GM12878 (cell line): ENCODE measurements around the gene MCF2L2. TPM values are rescaled to one million over a fixed set of nuclear protein-coding genes. Genes with fewer than 3 reads are reported as not detected.
A peak's percentile ranks its signal among the peaks of the same experiment; 100 is the strongest.

ENCODE experiments used
- CBFB ChIP-seq: IDR thresholded peaks from 2 replicates; pipeline ENCODE4 v1.6.1; 2016; ENCODE audit warnings: antibody characterized with exemption, low read depth
- FOS ChIP-seq: IDR thresholded peaks from 3 replicates; pipeline ENCODE4 v1.6.1; 2011; ENCODE audit warnings: borderline replicate concordance; ENCODE audit not compliant: insufficient read length; ENCODE audit errors: extremely low read depth
- GATAD2B ChIP-seq: fragments of 450-650 bp; conservative IDR thresholded peaks from 2 replicates; pipeline ENCODE4 v1.6.1; 2017; ENCODE audit warnings: low read depth, mild to moderate bottlenecking, moderate library complexity
- NFIC ChIP-seq: IDR thresholded peaks from 2 replicates; pipeline ENCODE4 v1.6.1; 2012; ENCODE audit warnings: low read depth, mild to moderate bottlenecking, inconsistent platforms, low read length, moderate library complexity
- NFYA ChIP-seq: IDR thresholded peaks from 2 replicates; pipeline ENCODE4 v1.6.1; 2011; ENCODE audit warnings: low read depth, mild to moderate bottlenecking, low read length, improper control_type of control experiment, borderline replicate concordance
- RAD51 ChIP-seq: fragments of 450-650 bp; IDR thresholded peaks from 2 replicates; pipeline ENCODE4 v1.6.1; 2016; ENCODE audit warnings: moderate library complexity, mild to moderate bottlenecking, inconsistent platforms
- RUNX3 ChIP-seq: IDR thresholded peaks from 2 replicates; pipeline ENCODE4 v1.6.1; 2012; ENCODE audit warnings: low read length, inconsistent platforms
- SRF ChIP-seq, 2 experiments: IDR thresholded peaks; 2 replicates each; pipeline ENCODE4 v1.6.1; 2011; ENCODE audit warnings: low read depth in 2 of 2, low read length in 2 of 2, mild to moderate bottlenecking in 1 of 2, moderate library complexity in 1 of 2
- SUZ12 ChIP-seq: fragments of 200-600 bp; sonication (generic); IDR thresholded peaks from one replicate; pipeline ENCODE4 v1.6.1; 2018; ENCODE audit warnings: antibody characterized with exemption, mild to moderate bottlenecking; ENCODE audit not compliant: unreplicated experiment
- YBX1 ChIP-seq: fragments of 450-650 bp; IDR thresholded peaks from 2 replicates; pipeline ENCODE4 v1.6.1; 2016; ENCODE audit warnings: antibody characterized with exemption
- ZNF384 ChIP-seq: IDR thresholded peaks from 2 replicates; pipeline ENCODE4 v1.6.1; 2012; ENCODE audit warnings: low read depth, mild to moderate bottlenecking, low read length, improper control_type of control experiment, borderline replicate concordance
- polyA plus RNA-seq, 11 experiments: library from polyadenylated mRNA; depleted of rRNA in 4 of 11; unstranded in 6 of 11; stranded (reverse) in 5 of 11; fragments of >200 nt; fragmentation: Nextera tagmentation in 4 of 11; fragmentation: Illumina TruSeq in 1 of 11; extraction: Ambion mirVana in 4 of 11; extraction: Trizol in 1 of 11; gene quantifications; 1 replicate in 1 of 11; 2 replicates in 10 of 11; pipeline versions ENCODE4 v1.2.1 to v1.2.3, GENCODE V29; 2011 to 2016; ENCODE audit warnings: inconsistent platforms in 2 of 11, missing spikeins in 2 of 11, low read depth in 1 of 11
- total RNA-seq, 4 experiments: library from RNA; depleted of rRNA in 3 of 4; stranded (reverse); fragments of >200 nt in 3 of 4; fragmentation: Illumina TruSeq in 1 of 4; extraction: Trizol in 1 of 4; gene quantifications; 2 replicates each; pipeline versions ENCODE4 v1.2.1 to v1.2.3, GENCODE V29; 2013 to 2021
- TF ChIP-seq, protein P1 (sequence below): fragments of 450-650 bp; formaldehyde crosslinking; IDR thresholded peaks from 2 replicates; pipeline ENCODE4 v1.5.0; 2022; ENCODE audit warnings: mild to moderate bottlenecking, missing genetic modification characterization
- TF ChIP-seq, protein P2 (sequence below), 3 experiments: IDR thresholded peaks in 2 of 3; conservative IDR thresholded peaks in 1 of 3; 2 replicates each; pipeline ENCODE4 v1.5.1; 2011; ENCODE audit warnings: low read depth in 3 of 3, low read length in 3 of 3, mild to moderate bottlenecking in 3 of 3, control low read depth in 2 of 3, moderate library complexity in 2 of 3, inconsistent platforms in 1 of 3, mixed read lengths in 1 of 3; ENCODE audit not compliant: control insufficient read depth in 2 of 3, insufficient read depth in 1 of 3; ENCODE audit errors: extremely low read depth in 1 of 3
- TF ChIP-seq, protein P3 (sequence below): fragments of 450-650 bp; IDR thresholded peaks from 2 replicates; pipeline ENCODE4 v1.6.1; 2016; ENCODE audit warnings: mild to moderate bottlenecking
- TF ChIP-seq, protein P4 (sequence below): fragments of 450-650 bp; IDR thresholded peaks from 2 replicates; pipeline ENCODE4 v1.6.1; 2018; ENCODE audit warnings: borderline replicate concordance, mild to moderate bottlenecking; ENCODE audit not compliant: partially characterized antibody
- TF ChIP-seq, protein P5 (sequence below): fragments of 450-650 bp; formaldehyde crosslinking; IDR thresholded peaks from 2 replicates; pipeline ENCODE4 v1.4.0; 2020; ENCODE audit warnings: mild to moderate bottlenecking, moderate library complexity

The MCF2L2 gene
- total and polyA plus RNA-seq, 10 of the 15 experiments (the other 5 are each of a cell fraction or from before 2014, with no cell fraction given) = 0.37 to 2.8 (median 1.4) TPM

DNA sequence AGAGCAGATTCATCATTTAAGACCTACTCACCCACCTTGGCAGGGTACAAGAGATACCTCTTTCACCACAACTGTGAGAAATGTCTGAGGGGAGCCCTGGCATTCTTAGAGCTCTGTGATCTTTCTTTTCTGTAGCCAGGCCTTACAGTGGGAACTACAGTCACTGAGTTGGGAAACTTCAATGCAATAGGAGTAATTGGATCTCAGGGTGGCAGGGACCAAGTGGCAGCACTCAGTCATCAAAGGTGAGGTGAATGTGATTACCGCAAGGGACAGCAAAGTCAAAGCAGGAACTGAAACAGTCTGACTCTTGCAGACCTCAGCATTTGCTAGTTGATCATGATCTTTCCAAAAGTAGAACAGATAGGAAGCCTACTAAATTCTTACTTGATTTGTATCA is 7.2 kb upstream of the MCF2L2 start (continued):
- TF ChIP-seq, protein P1, sequence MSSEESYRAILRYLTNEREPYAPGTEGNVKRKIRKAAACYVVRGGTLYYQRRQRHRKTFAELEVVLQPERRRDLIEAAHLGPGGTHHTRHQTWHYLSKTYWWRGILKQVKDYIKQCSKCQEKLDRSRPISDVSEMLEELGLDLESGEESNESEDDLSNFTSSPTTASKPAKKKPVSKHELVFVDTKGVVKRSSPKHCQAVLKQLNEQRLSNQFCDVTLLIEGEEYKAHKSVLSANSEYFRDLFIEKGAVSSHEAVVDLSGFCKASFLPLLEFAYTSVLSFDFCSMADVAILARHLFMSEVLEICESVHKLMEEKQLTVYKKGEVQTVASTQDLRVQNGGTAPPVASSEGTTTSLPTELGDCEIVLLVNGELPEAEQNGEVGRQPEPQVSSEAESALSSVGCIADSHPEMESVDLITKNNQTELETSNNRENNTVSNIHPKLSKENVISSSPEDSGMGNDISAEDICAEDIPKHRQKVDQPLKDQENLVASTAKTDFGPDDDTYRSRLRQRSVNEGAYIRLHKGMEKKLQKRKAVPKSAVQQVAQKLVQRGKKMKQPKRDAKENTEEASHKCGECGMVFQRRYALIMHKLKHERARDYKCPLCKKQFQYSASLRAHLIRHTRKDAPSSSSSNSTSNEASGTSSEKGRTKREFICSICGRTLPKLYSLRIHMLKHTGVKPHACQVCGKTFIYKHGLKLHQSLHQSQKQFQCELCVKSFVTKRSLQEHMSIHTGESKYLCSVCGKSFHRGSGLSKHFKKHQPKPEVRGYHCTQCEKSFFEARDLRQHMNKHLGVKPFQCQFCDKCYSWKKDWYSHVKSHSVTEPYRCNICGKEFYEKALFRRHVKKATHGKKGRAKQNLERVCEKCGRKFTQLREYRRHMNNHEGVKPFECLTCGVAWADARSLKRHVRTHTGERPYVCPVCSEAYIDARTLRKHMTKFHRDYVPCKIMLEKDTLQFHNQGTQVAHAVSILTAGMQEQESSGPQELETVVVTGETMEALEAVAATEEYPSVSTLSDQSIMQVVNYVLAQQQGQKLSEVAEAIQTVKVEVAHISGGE (CRISPR knock-in tag) = no peak
- no peak for TF ChIP-seq NFYA
- TF ChIP-seq, protein P2, sequence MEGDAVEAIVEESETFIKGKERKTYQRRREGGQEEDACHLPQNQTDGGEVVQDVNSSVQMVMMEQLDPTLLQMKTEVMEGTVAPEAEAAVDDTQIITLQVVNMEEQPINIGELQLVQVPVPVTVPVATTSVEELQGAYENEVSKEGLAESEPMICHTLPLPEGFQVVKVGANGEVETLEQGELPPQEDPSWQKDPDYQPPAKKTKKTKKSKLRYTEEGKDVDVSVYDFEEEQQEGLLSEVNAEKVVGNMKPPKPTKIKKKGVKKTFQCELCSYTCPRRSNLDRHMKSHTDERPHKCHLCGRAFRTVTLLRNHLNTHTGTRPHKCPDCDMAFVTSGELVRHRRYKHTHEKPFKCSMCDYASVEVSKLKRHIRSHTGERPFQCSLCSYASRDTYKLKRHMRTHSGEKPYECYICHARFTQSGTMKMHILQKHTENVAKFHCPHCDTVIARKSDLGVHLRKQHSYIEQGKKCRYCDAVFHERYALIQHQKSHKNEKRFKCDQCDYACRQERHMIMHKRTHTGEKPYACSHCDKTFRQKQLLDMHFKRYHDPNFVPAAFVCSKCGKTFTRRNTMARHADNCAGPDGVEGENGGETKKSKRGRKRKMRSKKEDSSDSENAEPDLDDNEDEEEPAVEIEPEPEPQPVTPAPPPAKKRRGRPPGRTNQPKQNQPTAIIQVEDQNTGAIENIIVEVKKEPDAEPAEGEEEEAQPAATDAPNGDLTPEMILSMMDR (IDR thresholded peaks at IDR 0.05 in 2 of 3, conservative IDR thresholded peaks at IDR 0.05 in 1 of 3; ENCODE audit: control insufficient read depth in 2 of 3, extremely low read depth in 1 of 3, insufficient read depth in 1 of 3, low read depth in 3 of 3, low read length in 3 of 3) = peak; percentile 5 to 21 (median 17); a peak in 1 of 6 replicates
- TF ChIP-seq SUZ12 = no peak
- TF ChIP-seq, protein P3, sequence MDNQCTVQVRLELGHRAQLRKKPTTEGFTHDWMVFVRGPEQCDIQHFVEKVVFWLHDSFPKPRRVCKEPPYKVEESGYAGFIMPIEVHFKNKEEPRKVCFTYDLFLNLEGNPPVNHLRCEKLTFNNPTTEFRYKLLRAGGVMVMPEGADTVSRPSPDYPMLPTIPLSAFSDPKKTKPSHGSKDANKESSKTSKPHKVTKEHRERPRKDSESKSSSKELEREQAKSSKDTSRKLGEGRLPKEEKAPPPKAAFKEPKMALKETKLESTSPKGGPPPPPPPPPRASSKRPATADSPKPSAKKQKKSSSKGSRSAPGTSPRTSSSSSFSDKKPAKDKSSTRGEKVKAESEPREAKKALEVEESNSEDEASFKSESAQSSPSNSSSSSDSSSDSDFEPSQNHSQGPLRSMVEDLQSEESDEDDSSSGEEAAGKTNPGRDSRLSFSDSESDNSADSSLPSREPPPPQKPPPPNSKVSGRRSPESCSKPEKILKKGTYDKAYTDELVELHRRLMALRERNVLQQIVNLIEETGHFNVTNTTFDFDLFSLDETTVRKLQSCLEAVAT = no peak; the same call in 1 of the 2 replicates
- TF ChIP-seq RAD51 = no peak
- no peak for TF ChIP-seq YBX1
- TF ChIP-seq SRF (IDR thresholded peaks at IDR 0.05; ENCODE audit: low read depth in 2 of 2, low read length in 2 of 2) = no peak
- TF ChIP-seq RUNX3 = peak; percentile 85
- 0 out of 2 replicates have a peak, but pooled peaks have one; percentile 25 for TF ChIP-seq GATAD2B
- TF ChIP-seq ZNF384 = no peak
- no peak for TF ChIP-seq FOS
- no peak for TF ChIP-seq NFIC
- TF ChIP-seq, protein P4, sequence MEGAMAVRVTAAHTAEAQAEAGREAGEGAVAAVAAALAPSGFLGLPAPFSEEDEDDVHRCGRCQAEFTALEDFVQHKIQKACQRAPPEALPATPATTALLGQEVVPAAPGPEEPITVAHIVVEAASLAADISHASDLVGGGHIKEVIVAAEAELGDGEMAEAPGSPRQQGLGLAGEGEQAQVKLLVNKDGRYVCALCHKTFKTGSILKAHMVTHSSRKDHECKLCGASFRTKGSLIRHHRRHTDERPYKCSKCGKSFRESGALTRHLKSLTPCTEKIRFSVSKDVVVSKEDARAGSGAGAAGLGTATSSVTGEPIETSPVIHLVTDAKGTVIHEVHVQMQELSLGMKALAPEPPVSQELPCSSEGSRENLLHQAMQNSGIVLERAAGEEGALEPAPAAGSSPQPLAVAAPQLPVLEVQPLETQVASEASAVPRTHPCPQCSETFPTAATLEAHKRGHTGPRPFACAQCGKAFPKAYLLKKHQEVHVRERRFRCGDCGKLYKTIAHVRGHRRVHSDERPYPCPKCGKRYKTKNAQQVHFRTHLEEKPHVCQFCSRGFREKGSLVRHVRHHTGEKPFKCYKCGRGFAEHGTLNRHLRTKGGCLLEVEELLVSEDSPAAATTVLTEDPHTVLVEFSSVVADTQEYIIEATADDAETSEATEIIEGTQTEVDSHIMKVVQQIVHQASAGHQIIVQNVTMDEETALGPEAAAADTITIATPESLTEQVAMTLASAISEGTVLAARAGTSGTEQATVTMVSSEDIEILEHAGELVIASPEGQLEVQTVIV = no peak
- TF ChIP-seq CBFB = 0 out of 2 replicates have a peak, but pooled peaks have one; percentile 52
- TF ChIP-seq, protein P5, sequence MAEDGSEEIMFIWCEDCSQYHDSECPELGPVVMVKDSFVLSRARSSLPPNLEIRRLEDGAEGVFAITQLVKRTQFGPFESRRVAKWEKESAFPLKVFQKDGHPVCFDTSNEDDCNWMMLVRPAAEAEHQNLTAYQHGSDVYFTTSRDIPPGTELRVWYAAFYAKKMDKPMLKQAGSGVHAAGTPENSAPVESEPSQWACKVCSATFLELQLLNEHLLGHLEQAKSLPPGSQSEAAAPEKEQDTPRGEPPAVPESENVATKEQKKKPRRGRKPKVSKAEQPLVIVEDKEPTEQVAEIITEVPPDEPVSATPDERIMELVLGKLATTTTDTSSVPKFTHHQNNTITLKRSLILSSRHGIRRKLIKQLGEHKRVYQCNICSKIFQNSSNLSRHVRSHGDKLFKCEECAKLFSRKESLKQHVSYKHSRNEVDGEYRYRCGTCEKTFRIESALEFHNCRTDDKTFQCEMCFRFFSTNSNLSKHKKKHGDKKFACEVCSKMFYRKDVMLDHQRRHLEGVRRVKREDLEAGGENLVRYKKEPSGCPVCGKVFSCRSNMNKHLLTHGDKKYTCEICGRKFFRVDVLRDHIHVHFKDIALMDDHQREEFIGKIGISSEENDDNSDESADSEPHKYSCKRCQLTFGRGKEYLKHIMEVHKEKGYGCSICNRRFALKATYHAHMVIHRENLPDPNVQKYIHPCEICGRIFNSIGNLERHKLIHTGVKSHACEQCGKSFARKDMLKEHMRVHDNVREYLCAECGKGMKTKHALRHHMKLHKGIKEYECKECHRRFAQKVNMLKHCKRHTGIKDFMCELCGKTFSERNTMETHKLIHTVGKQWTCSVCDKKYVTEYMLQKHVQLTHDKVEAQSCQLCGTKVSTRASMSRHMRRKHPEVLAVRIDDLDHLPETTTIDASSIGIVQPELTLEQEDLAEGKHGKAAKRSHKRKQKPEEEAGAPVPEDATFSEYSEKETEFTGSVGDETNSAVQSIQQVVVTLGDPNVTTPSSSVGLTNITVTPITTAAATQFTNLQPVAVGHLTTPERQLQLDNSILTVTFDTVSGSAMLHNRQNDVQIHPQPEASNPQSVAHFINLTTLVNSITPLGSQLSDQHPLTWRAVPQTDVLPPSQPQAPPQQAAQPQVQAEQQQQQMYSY (CRISPR knock-in tag) = no peak
